ENCODE data around the gene HAPSTR1. TPM values are rescaled to one million over a fixed set of nuclear protein-coding genes. Genes with fewer than 3 reads are reported as not detected.

The HAPSTR1 gene
- total and polyA plus RNA-seq, 7 donors, result 15.1 to 80.0 (median 54.5) TPM

GRCh38 chr16:9139965-9140364 lies 48.5 kb downstream of the HAPSTR1 start:
- TF ChIP-seq CTCF (IDR thresholded peaks at IDR 0.05), result no peak
- H3K4me1 ChIP-seq, result no peaks in the 10 kb centered on the region
- no peak overlapping the region for H3K4me3 ChIP-seq
- peak in 1 of 2 donors; percentile 15 for DNase-seq
- H3K27ac ChIP-seq, result no peak overlapping the region
- WGBS, 3 donors, result 91 to 95% (median 93%) methylated on average over 7 of the region's 7 CpGs
- ATAC-seq, result peak; percentile 53 to 75 (median 64)
- no peaks in the 10 kb centered on the region for H3K36me3 ChIP-seq (ENCODE audit: insufficient read depth in 1 of 2, low read depth in 1 of 2)
- intact Hi-C loops (cut with DNase I), result no loop called here
- no peaks in the 10 kb centered on the region for H3K27me3 ChIP-seq (ENCODE audit: insufficient read depth in 3 of 3, low read length in 2 of 3)
- H3K9me3 ChIP-seq, result no peaks in the 10 kb centered on the region

Other genes starting within 250 kb of the HAPSTR1 start
- gene CARHSP1, start 222.6 kb upstream of the HAPSTR1 start, total RNA-seq, result 10 to 100 TPM in 3 of 4 donors, 1 to 10 TPM in 1; 9.8 to 23.0 (median 13.5) TPM
- 10 to 100 TPM; 16.6 to 19.6 (median 19.1) TPM for gene CARHSP1, start 222.6 kb upstream of the HAPSTR1 start, polyA plus RNA-seq
- not detected for gene LITAFD, start 209.3 kb upstream of the HAPSTR1 start, total RNA-seq
- not detected for gene LITAFD, start 209.3 kb upstream of the HAPSTR1 start, polyA plus RNA-seq
- gene USP7, start 127.7 kb upstream of the HAPSTR1 start, total RNA-seq, result 100 to 1,000 TPM in 3 of 4 donors, 10 to 100 TPM in 1; 87.5 to 135 (median 120) TPM
- gene USP7, start 127.7 kb upstream of the HAPSTR1 start, polyA plus RNA-seq, result 100 to 1,000 TPM in 1 of 3 donors, 10 to 100 TPM in 2; 41.6 to 108 (median 47.1) TPM

Measured in psoas muscle (tissue), 8 donors.